GM12878 (cell line): Measurements from ENCODE around the gene SP110. TPM values are rescaled to one million over a fixed set of nuclear protein-coding genes. Genes with fewer than 3 reads are reported as not detected.

Experiments
- BCL3 ChIP-seq: IDR thresholded peaks from 2 replicates; pipeline ENCODE4 v1.6.1; 2011; ENCODE audit warnings: borderline replicate concordance, low read depth, mild to moderate bottlenecking, moderate library complexity, low read length; ENCODE audit not compliant: insufficient read depth, poor library complexity, severe bottlenecking
- CBX3 ChIP-seq: fragments of 200-600 bp; sonication (generic); IDR thresholded peaks from 2 replicates; pipeline ENCODE4 v1.6.1; 2016; ENCODE audit warnings: low read depth, borderline replicate concordance
- CUX1 ChIP-seq: IDR thresholded peaks from 2 replicates; pipeline ENCODE4 v1.6.1; 2012; ENCODE audit warnings: improper control_type of control experiment, low read depth, low read length; ENCODE audit not compliant: insufficient replicate concordance
- E2F4 ChIP-seq: IDR thresholded peaks from 2 replicates; pipeline ENCODE4 v1.6.1; 2012; ENCODE audit warnings: low read depth, low read length, improper control_type of control experiment
- HDGF ChIP-seq: fragments of 450-650 bp; IDR thresholded peaks from 2 replicates; pipeline ENCODE4 v1.6.1; 2016; ENCODE audit warnings: antibody characterized with exemption
- IRF4 ChIP-seq: IDR thresholded peaks from 2 replicates; pipeline ENCODE4 v1.6.1; 2011; ENCODE audit warnings: low read depth, low read length
- LARP7 ChIP-seq: fragments of 450-650 bp; IDR thresholded peaks from 2 replicates; pipeline ENCODE4 v1.6.1; 2017; ENCODE audit warnings: mild to moderate bottlenecking
- MTA3 ChIP-seq: IDR thresholded peaks from 2 replicates; pipeline ENCODE4 v1.6.1; 2012; ENCODE audit warnings: low read length, inconsistent platforms, borderline replicate concordance
- NFYA ChIP-seq: IDR thresholded peaks from 2 replicates; pipeline ENCODE4 v1.6.1; 2011; ENCODE audit warnings: low read depth, mild to moderate bottlenecking, low read length, improper control_type of control experiment, borderline replicate concordance
- TBL1XR1 ChIP-seq: IDR thresholded peaks from 2 replicates; pipeline ENCODE4 v1.6.1; 2012; ENCODE audit warnings: low read depth, low read length, improper control_type of control experiment
- ZBTB33 ChIP-seq: fragments of 450-650 bp; IDR thresholded peaks from 2 replicates; pipeline ENCODE4 v1.6.1; 2017; ENCODE audit warnings: mild to moderate bottlenecking
- ZNF24 ChIP-seq: fragments of 450-650 bp; IDR thresholded peaks from 2 replicates; pipeline ENCODE4 v1.6.1; 2017; ENCODE audit warnings: antibody characterized with exemption, mild to moderate bottlenecking
- polyA plus RNA-seq, 11 experiments: library from polyadenylated mRNA; depleted of rRNA in 4 of 11; unstranded in 6 of 11; stranded (reverse) in 5 of 11; fragments of >200 nt; fragmentation: Nextera tagmentation in 4 of 11; fragmentation: Illumina TruSeq in 1 of 11; extraction: Ambion mirVana in 4 of 11; extraction: Trizol in 1 of 11; gene quantifications; 1 replicate in 1 of 11; 2 replicates in 10 of 11; pipeline versions ENCODE4 v1.2.1 to v1.2.3, GENCODE V29; 2011 to 2016; ENCODE audit warnings: inconsistent platforms in 2 of 11, missing spikeins in 2 of 11, low read depth in 1 of 11
- total RNA-seq, 4 experiments: library from RNA; depleted of rRNA in 3 of 4; stranded (reverse); fragments of >200 nt in 3 of 4; fragmentation: Illumina TruSeq in 1 of 4; extraction: Trizol in 1 of 4; gene quantifications; 2 replicates each; pipeline versions ENCODE4 v1.2.1 to v1.2.3, GENCODE V29; 2013 to 2021
- TF ChIP-seq, protein P1 (sequence below): IDR thresholded peaks from 2 replicates; pipeline ENCODE4 v1.6.1; 2011; ENCODE audit warnings: low read depth, mild to moderate bottlenecking, low read length, moderate library complexity, borderline replicate concordance; ENCODE audit errors: extremely low read depth

The SP110 gene
- total and polyA plus RNA-seq, 10 of the 15 experiments (the other 5 are each of a cell fraction or from before 2014, with no cell fraction given): 81.2 to 149 (median 100) TPM

GRCh38 chr2:230267556-230267955 is 47.8 kb upstream of the SP110 start (continued):
- TF ChIP-seq HDGF: no peak
- TF ChIP-seq, protein P1, sequence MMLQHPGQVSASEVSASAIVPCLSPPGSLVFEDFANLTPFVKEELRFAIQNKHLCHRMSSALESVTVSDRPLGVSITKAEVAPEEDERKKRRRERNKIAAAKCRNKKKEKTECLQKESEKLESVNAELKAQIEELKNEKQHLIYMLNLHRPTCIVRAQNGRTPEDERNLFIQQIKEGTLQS: no peak
- no peak for TF ChIP-seq CBX3
- 0 out of 2 replicates have a peak, but pooled peaks have one; percentile 14 for TF ChIP-seq ZNF24
- no peak for TF ChIP-seq LARP7
- TF ChIP-seq BCL3: peak; percentile 78
- no peak for TF ChIP-seq ZBTB33
- no peak for TF ChIP-seq E2F4
- no peak for TF ChIP-seq NFYA
- peak; percentile 79 for TF ChIP-seq IRF4
- TF ChIP-seq CUX1: no peak
- TF ChIP-seq MTA3: peak; percentile 73; the same call in 1 of the 2 replicates
- peak; percentile 51; the same call in 1 of the 2 replicates for TF ChIP-seq TBL1XR1
